ENCODE data around the gene CD4.

The CD4 gene

DNA sequence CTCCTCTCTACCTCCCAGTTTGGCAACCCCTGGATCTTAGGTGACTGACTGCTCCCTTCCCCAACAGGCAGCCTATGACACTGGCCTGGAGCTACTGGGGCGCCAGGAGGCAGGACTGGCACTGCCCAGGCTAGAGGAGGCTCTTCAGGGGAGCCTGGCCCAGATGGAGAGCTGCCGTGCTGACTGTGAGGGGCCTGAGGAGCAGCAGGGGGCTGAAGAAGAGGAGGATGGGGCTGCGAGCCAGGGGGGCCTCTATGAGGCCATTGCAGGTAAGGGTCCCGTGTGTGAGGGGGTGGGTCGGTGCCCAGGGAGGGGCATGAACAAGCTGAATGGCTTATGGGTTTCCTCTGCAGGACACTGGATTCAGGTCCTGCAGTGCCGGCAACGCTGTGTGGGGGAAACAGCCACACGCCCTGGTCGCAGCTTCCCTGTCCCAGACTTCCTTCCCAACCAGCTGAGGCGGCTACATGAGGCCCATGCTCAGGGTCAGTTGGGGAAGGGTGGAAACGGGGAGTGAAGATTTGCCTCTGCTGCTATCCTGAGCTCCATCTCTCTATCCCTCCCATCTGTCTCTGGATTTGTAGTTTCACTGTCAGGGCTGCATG lies 41.1 kb downstream of the CD4 start:
- FAIRE-seq, result no peak

DNA sequence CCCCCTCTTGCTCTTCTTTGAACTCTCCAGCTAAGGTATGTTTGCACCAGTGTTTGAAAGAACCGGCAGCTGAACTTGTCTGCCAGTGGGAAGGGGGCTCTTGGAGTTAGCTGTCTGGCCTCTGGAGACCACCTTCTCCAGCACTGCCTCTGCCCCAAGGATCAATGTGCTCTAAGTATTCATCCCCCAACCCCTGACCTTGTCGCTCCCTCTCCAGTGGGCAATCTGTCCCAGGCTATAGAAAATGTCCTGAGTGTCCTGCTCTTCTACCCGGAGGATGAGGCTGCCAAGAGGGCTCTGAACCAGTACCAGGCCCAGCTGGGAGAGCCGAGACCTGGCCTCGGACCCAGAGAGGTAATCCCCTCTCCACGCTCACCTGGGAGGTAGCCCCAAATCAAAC lies 41.7 kb downstream of the CD4 start:
- no peak for FAIRE-seq

DNA sequence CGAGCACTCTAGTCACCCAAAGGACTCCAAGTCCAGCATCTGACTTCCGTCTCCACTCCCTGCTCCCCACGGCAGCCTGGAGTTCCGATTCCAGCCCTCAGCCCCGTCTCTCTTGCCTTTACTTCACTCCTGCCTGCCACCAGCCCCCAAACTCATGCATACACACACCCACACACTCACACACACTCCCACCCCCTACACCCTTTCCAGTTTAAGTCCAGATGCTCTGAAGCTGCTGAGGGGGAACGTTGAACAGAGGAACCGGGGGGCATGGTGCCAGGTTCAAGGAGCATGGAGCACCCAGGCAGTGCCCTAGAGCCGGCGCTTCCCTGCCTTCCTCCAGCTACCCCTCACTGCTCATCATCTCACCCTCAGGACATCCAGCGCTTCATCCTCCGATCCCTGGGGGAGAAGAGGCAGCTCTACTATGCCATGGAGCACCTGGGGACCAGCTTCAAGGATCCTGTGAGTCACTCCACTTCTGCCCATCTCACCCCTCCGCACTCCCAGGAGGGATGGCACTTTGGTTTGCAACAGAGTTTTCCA lies 42.2 kb downstream of the CD4 start:
- FAIRE-seq, result no peak

DNA sequence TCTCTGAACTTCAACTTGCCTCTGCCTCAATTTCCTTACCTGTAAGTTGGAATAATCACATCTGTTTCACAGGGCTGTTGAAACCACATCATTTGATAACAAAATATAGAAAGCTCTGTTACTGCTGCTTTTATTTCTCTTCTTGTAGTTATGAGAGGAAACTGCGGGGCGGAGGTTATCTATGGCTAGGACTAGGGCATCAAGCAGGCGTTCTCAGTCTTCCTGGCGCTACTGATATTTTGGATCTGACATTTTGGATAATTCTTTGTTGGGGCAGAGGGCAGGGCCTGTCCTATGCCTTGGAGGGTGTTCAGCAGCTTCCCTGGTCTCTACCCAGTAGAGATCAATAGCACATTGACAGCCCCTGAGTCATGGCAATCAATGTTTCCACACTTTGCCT lies 42.8 kb downstream of the CD4 start:
- FAIRE-seq, result no peak

DNA sequence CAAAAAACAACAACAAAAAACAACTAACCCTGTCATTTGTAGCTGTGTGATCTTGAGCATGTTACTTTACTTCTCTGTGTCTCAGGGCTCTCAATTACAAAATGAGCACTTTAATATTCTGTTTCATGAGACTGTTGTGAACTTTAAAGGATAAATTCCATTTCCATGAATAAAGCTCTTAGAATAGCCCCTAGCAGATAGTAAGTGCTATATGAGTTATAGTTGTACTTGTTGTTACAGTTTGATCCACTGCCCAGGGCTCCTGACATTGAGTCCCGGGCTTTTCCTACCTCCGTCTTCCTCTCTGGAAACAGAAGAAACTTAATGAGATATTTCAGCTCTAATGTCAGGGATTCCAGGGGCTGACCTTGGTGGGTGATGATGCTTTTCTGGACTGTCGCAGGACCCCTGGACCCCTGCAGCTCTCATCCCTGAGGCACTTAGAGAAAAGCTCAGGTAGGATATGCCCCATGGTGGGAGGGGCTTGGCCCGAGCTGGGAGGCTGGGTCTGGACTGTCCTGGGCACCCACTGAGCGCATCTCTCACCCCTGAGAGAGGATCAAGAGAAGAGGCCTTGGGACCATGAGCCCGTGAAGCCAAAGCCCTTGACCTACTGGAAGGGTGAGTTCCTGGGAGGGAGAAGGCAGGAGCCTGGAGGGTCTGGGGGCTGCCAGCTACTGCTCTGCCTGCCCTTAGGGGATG lies 44.0 kb downstream of the CD4 start:
- no peak for FAIRE-seq

DNA sequence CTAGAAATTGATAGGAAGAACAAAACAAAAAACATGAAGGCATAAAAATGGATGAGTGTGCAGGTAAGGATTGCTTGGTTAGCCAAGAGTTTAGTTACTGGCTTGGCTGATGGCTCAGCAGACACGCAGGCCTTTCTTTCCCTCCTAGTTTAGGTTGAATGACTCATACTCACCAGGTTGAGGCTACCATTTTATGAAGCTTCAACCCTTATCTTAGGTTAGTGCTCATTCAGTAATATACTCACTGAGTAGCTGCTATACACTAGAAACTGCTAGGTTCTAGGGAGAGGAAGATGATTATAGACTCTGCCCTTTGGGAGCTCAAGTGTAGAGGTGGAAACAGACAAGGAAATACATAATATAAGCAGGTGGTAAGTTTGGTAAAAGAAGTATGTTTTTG lies 44.9 kb downstream of the CD4 start:
- no peak for FAIRE-seq

DNA sequence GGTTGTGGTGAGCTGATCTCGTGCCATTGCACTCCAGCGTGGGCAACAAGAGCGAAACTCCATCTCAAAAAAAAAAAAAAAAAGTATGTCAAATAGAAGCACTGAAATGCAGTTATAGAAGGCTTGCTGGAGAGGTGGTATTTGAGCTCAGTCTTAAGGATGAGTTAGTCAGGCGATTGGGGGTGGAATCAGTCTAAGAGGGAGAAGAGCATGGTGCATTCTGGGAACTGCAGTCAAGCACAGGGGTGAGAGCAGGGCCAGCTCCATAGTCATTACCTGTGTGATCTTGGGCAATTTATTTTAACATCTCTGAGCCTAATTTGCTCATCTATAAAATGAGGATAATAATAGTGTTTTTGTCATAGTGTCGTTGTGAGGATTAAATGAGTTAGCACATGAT lies 45.5 kb downstream of the CD4 start:
- FAIRE-seq, result no peak

DNA sequence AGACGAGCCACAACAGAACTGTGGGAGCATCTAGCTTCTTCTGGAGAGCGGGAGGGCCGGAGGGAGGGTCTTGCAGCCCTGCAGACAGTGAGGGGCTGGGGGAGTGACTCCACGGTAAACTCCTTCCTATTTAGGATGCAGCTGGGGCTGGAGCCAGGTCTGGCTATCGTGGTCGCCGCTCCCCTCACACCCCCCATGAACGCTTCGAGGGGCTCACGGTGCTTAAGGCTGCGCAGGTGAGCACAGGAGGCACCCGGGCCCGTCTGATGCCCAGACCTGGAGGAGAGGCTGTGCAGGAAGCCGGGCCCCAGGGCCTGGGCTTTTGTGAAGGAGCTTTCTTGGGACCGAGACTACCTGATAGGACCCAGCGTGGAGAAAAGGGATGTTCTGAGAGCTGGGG lies 47.5 kb downstream of the CD4 start:
- FAIRE-seq, result no peak

DNA sequence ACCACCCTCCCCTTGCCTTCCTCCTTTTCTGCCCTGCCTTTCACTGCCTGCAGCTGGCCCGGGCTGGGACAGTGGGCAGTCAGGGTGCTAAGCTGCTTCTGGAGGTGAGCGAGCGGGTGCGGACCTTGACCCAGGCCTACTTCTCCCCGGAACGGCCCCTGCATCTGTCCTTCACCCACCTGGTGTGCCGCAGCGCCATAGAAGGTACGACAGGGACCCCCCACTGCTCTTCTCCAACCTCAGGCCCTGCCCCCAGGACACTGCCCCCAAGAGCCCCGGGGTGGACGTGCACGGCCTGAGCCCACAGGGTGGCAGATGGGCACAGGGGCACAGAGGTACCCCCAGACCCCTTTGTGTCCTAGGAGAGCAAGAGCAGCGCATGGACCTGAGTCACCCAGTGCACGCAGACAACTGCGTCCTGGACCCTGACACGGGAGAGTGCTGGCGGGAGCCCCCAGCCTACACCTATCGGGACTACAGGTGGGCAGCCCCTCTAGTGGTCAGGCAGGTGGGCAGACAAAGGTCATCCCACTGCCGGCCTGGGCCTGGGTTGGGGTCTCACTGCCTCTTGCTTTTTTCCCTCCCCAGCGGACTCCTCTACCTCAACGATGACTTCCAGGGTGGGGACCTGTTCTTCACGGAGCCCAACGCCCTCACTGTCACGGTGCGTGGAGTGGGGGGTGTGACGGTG lies 48.2 kb downstream of the CD4 start:
- no peak for FAIRE-seq

DNA sequence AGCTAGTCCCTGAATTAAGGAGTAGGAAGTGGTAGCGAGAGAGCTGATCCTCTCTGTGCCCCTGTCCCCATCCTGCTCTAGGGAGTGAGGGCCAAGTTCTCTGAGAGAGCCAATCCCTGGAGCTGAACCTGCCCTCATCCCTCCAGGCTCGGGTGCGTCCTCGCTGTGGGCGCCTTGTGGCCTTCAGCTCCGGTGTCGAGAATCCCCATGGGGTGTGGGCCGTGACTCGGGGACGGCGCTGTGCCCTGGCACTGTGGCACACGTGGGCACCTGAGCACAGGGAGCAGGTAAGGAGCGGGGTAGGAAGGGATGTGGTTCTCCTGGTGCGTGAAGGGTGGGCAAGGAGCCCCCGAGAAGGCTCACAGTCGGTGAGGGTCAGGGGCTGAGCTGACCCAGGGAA lies 49.5 kb downstream of the CD4 start:
- no peak for FAIRE-seq

DNA sequence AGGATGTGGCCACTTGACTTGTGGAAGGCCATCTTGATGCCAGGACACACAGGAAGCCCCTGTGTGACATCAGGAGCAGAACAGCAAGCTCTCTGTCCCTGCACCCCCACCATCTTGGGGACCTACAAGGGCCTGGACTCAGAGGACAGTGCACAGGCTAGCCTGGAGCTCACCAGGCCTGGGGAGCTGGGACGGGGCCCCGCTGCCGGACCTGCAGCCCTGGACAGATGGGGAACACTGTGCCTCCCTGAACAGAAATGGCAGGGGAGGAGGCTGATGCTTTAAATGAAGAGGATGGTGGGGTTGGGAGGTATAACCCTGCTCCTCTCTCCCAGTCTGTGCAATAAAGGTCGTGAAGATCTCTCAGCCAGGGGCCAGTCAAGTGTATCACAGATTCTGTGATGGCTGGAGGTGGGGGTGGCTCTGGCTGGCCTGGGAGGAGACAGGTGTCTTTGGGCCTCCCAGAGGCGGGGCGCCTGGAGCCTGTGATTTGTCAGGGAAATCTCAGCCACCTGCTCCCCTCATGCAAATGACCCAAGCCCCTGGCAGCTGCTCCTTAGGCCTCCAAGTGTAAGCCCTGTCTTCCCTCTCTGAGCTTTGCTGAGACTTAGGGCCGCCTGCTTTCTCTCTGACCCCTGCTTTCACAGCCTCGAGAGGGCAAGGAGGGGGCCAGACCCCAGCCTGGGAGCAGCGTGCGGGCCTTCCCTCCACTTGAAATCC lies 50.3 kb downstream of the CD4 start:
- FAIRE-seq, result no peak

DNA sequence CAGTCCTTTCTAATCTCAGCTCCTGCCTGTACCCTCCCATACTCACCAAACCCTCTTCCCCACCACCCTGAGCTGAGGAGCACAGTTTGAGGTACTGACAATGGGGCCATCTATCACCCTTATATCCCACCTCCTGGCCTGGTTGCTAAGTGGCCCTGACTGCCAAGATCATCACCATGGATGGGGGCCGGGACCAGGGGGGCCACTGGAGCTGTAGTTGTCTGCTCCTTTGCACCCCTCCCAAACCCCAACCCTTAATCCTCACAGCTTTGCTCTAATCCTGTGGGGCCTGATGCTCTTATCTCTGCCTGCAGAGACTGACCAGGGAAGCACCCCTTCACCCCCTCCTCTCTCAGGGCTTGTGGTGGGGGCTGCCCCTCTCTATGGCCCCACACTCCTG lies 51.0 kb downstream of the CD4 start:
- FAIRE-seq, result no peak

DNA sequence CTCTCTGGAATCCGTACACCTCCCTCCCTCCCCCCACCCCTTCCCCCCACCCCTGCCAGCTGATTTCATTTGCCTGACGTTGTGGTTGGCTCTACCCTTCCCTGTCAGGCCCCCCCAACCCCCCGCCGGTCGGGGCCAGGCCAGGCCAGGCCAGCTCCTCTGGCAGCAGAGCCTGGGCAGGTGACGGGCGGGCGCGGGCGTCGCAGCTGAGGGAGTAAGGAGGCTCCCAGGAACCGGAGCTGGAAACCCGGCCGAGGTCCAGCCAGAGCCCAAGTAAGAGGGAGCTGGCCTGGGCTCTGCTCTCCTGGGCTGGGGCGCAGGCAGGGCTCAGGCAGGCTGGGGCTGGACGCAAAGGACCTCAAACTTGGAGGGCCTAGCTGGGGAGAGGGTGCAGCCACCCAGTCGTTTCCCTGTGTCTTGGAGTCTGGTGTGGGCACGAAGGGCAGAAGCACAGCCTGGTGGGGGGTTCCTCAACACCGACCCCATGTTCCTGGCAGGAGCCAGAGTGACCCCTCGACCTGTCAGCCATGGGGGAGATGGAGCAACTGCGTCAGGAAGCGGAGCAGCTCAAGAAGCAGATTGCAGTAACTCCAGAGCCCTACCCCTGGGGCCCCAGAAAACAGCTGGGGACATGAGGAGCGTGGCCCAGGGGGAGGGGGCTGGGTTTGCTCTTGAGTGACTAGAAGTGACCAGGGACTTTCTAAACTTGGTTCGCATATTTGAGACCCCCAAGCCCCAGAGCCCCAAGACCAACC lies 51.6 kb downstream of the CD4 start, which contains the start of gene GNB3:
Gene GNB3, plus strand, starts transcription at position 165 of the 755 bp plus-strand sequence. Its CDS starts 363 bp downstream, at position 528.
- FAIRE-seq, result no peak

DNA sequence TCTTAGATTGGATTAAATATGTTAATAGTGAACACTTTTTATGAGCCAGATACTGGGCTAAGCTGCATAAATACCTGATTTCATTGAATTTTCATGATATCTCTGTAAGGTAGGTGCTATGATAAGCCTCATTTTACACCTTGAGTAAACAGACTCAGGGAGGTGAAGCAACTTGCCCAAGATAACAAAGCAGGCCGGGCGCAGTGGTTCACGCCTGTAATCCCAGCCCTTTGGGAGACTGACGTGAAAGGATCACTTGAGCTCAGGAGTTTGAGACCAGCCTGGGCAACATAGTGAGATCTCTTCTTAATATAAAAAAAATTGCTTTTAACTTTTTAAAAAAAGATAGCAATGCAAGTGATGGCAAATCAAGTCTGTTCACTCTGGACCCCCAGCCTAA lies 52.7 kb downstream of the CD4 start:
- no peak for FAIRE-seq

DNA sequence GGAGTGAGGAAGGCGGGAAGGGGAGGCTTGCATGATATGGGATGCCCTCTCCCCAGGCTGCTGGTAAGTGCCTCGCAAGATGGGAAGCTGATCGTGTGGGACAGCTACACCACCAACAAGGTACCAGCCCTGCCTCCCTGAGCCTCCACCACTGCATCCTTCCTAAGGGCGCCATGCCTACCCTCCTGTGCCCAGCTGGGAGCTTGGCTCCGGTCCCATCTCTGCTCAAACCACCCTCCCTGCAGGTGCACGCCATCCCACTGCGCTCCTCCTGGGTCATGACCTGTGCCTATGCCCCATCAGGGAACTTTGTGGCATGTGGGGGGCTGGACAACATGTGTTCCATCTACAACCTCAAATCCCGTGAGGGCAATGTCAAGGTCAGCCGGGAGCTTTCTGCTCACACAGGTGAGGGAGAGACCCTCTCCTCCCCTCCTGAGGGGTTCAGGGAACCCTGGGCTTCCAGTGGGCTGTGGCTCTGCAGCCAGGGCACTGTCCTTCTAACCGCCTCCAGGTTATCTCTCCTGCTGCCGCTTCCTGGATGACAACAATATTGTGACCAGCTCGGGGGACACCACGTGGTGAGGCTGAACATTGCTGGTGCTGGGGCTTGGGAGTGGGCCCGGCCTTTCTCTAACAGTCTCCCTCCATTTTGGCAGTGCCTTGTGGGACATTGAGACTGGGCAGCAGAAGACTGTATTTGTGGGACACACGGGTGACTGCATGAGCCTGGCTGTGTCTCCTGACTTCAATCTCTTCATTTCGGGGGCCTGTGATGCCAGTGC lies 54.0 kb downstream of the CD4 start:
- no peak for FAIRE-seq

DNA sequence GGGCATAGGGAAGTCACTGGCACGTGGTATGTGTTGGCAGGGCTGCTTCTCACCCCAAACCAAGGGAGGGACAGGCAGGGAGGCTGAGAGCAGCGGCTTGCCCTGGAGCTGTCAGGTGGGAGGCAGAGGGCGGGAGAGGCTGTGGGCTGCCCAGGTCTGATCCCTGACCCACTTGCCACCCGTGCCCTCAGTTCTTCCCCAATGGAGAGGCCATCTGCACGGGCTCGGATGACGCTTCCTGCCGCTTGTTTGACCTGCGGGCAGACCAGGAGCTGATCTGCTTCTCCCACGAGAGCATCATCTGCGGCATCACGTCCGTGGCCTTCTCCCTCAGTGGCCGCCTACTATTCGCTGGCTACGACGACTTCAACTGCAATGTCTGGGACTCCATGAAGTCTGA lies 56.1 kb downstream of the CD4 start:
- FAIRE-seq, result no peak

DNA sequence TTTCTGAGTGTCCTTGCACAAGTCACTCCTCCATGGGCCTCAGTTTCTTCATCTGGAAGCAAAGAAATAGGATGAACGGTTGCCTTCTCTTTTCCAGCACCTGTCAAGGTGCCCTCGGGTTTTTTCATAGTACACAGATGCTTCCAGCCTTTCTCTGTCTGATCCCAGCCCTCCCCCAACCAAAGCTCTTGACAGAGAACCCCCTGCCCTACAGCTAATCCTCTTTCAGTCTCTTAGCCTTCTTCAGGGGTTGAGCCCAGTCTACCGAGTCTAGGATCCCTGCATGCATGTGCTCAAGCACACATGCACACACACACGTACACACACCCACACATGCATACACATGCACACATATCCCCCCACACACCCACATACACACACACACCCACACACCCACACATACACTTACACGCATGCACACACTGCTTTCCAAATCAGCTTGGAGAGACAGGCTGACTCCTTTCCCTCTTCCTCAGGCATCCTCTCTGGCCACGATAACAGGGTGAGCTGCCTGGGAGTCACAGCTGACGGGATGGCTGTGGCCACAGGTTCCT lies 57.1 kb downstream of the CD4 start:
- FAIRE-seq, result no peak

DNA sequence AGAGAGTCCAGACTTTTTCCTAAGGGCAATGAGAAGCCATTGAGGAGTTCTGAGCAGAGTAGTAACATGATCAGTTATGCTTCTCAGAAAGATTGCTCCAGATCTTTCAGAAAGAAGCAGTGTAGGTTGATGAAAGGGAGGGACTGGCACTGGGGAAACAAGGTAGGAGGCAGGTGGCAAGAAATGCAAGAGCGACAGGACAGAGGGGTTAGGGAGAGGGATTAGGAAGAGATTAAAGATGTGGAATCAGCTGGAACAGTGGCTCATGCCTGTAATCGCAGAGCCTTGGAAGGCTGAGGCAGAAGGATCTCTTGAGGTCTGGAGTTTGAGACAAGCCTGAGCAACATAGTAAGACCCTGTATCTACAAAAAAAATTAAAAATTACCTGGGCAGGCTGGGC lies 58.3 kb downstream of the CD4 start:
- FAIRE-seq, result no peak

DNA sequence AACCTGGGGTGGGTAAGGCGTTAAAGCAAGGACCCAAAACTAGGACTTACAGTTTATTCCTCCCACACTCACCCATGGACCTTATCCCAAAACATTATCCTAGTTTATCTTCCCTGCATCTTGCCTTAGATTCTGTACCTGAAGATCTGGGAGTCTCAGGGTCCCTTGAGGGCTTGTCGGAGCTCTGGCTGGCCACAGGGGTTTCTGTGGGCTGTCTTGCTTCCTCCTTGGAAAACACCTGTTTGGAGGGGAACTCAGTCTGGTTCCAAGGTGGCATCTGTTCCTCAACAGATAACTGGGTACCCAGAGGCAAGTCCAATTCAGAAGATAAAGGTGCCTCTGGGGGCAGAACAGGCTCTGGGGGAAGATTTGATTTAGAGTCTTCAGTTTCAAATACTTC lies 60.1 kb downstream of the CD4 start:
- FAIRE-seq, result no peak

DNA sequence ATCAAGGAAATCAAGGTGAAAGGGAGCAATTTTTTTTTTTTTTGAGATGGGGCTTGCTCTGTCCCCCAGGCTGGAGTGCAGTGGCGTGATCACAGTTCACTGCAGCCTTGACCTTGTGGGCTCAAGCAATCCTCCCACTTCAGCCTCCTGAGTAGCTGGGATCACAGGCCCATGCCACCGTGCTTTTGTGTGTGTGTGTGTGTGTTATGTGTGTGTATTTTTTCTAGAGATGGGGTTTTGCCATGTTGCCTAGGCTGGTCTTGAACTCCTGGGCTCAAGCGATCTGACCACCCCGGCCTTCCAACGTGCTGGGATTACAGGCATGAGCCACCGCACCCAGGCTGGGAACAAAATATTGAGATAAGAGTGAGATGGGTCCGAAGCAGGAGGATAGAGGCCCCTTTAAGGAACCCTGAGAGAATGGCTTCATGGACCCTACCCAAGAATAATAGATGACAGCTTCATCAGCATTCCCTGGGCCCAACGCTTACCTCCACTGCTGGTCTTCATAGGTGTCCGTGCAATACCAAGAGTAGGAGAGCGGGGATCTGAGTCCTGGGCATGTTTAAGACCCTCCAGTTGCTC lies 60.7 kb downstream of the CD4 start:
- no peak for FAIRE-seq

DNA sequence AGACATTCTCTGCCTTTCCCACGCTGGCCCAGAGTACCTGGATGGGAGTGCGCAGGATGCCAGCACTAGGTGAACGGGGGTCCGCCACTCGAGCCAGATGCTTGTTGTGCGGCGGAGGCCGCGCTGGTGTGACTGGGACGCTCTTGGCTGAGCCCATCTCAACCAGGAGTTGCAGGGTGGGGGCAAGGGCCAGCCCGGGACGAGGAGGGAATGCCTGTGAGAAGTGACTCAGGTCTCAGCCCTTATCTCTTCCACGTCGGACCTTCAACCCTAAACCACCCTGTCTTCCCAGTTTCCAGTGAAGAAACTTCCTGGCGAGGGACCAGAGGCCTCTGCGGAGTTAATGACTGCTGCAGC lies 61.4 kb downstream of the CD4 start:
- no peak for FAIRE-seq
